PC-3 (cell line): Measurements from ENCODE around the gene CXCR4.

Source experiments
- CTCF ChIP-seq: fragments of 300-600 bp; sonication (generic); conservative IDR thresholded peaks from 2 replicates; pipeline ENCODE4 v1.5.1; 2017; ENCODE audit warnings: antibody characterized with exemption, low read depth, mild to moderate bottlenecking, low read length
- EZH2 ChIP-seq: fragments of 300-600 bp; sonication (generic); IDR thresholded peaks from one replicate; pipeline ENCODE4 v1.6.1; 2017; ENCODE audit warnings: antibody characterized with exemption, mild to moderate bottlenecking, low read length; ENCODE audit not compliant: unreplicated experiment
- EZH2phosphoT487 ChIP-seq: fragments of 300-600 bp; sonication (generic); IDR thresholded peaks from 2 replicates; pipeline ENCODE4 v1.6.1; 2018; ENCODE audit warnings: mild to moderate bottlenecking, antibody characterized with exemption, low read length, borderline replicate concordance

- no peak for TF ChIP-seq CTCF
- TF ChIP-seq EZH2 = no peak
- no peak for TF ChIP-seq EZH2phosphoT487
Observed at GRCh38 chr2:136151021-136151971, 33.3 kb upstream of the CXCR4 start.
